ENCODE data around the gene NPR2.

- TF ChIP-seq EP300 (IDR thresholded peaks at IDR 0.05; ENCODE audit: low read depth) (no peak), POLR2A (IDR thresholded peaks at IDR 0.05) (peak; percentile 35)
Measured at GRCh38 chr9:35829084-35829763, 37.8 kb downstream of the NPR2 start, which contains the start of gene TMEM8B.

Data from transverse colon (tissue), 1 donor.